HCT116 (cell line): ENCODE data around the gene IL36G.

ENCODE experiments used
- CTCF ChIP-seq, 3 experiments: fragments of 200-600 bp in 1 of 3; sonication (generic) in 1 of 3; IDR thresholded peaks in 2 of 3; conservative IDR thresholded peaks in 1 of 3; 2 replicates each; pipeline ENCODE4 v1.5.1; 2012 to 2017; ENCODE audit warnings: low read depth in 2 of 3, low read length in 2 of 3, antibody characterized with exemption in 1 of 3, borderline replicate concordance in 1 of 3, control low read depth in 1 of 3, mild to moderate bottlenecking in 1 of 3, mixed read lengths in 1 of 3, mixed run types in 1 of 3, moderate library complexity in 1 of 3; ENCODE audit not compliant: insufficient read depth in 1 of 3
- ELF1 ChIP-seq: IDR thresholded peaks from 2 replicates; pipeline ENCODE4 v1.6.1; 2012; ENCODE audit warnings: low read depth, borderline replicate concordance
- EZH2 ChIP-seq: fragments of 200-600 bp; sonication (generic); IDR thresholded peaks from 2 replicates; pipeline ENCODE4 v1.6.1; 2017; ENCODE audit warnings: antibody characterized with exemption, mixed run types
- EZH2phosphoT487 ChIP-seq: fragments of 200-600 bp; IDR thresholded peaks from 2 replicates; pipeline ENCODE4 v1.6.1; 2018; ENCODE audit warnings: antibody characterized with exemption, borderline replicate concordance
- POLR2A ChIP-seq: IDR thresholded peaks from 2 replicates; pipeline ENCODE4 v1.7.0; 2011; ENCODE audit warnings: borderline replicate concordance; ENCODE audit not compliant: insufficient read depth, insufficient read length; ENCODE audit errors: extremely low read depth
- RAD21 ChIP-seq: IDR thresholded peaks from 2 replicates; pipeline ENCODE4 v1.6.1; 2012; ENCODE audit warnings: low read depth, mild to moderate bottlenecking
- SRF ChIP-seq: IDR thresholded peaks from 2 replicates; pipeline ENCODE4 v1.6.1; 2012; ENCODE audit warnings: low read depth

- TF ChIP-seq EZH2 = no peak
- TF ChIP-seq SRF = no peak
- TF ChIP-seq POLR2A = no peak
- TF ChIP-seq CTCF (IDR thresholded peaks at IDR 0.05 in 2 of 3, conservative IDR thresholded peaks at IDR 0.05 in 1 of 3; ENCODE audit: borderline replicate concordance in 1 of 3, insufficient read depth in 1 of 3, low read depth in 2 of 3, low read length in 2 of 3) = no peak
- no peak for TF ChIP-seq ELF1
- no peak for TF ChIP-seq EZH2phosphoT487
- no peak for TF ChIP-seq RAD21
Measured at GRCh38 chr2:112994648-112995047, 16.8 kb downstream of the IL36G start.
